GM12873 (cell line): Measurements from ENCODE around the gene CACNG3.

Source experiments
- CTCF ChIP-seq: IDR thresholded peaks from 2 replicates; pipeline ENCODE4 v1.5.1; 2012; ENCODE audit warnings: low read depth, mild to moderate bottlenecking, moderate library complexity, low read length, control low read depth; ENCODE audit not compliant: insufficient read depth; ENCODE audit errors: missing control alignments

The CACNG3 gene

GRCh38 chr16:24318680-24319079 is 62.5 kb downstream of the CACNG3 start:
- no peak for TF ChIP-seq CTCF

GRCh38 chr16:24319126-24319814 is 63.1 kb downstream of the CACNG3 start:
- no peak for TF ChIP-seq CTCF

GRCh38 chr16:24322106-24322505 is 66.0 kb downstream of the CACNG3 start:
- no peak for TF ChIP-seq CTCF

GRCh38 chr16:24324421-24324820 is 68.3 kb downstream of the CACNG3 start:
- TF ChIP-seq CTCF: no peak

GRCh38 chr16:24328835-24329452 is 72.8 kb downstream of the CACNG3 start:
- no peak for TF ChIP-seq CTCF

GRCh38 chr16:24332178-24332577 is 76.0 kb downstream of the CACNG3 start:
- TF ChIP-seq CTCF: no peak

- TF ChIP-seq CTCF: no peak
These were observed 76.5 kb downstream of the CACNG3 start for GRCh38 chr16:24332582-24333090.
